GM23338 (cell line): Measurements from ENCODE around the gene DNAJC5G. TPM values are rescaled to one million over a fixed set of nuclear protein-coding genes. Genes with fewer than 3 reads are reported as not detected.

Source experiments
- ATAC-seq: fragments of 200-7000 bp; cut with Tn5 transposase; 3 replicates; pipeline ENCODE4 v1.9.1; 2020
- DNase-seq: peaks from one replicate; pipeline ENCODE4 v3.0.0-alpha.2; 2015; ENCODE audit warnings: low spot score
- H2AFZ ChIP-seq: fragments of 200-600 bp; sonication (generic); 2 replicates; pipeline ENCODE4 v1.8.0; 2016; ENCODE audit warnings: antibody characterized with exemption, mild to moderate bottlenecking, moderate library complexity
- H3F3A ChIP-seq: fragments of 200-600 bp; sonication (generic); replicated peaks from 2 replicates; pipeline ENCODE4 v1.8.0; 2017; ENCODE audit warnings: antibody characterized with exemption, mixed run types, low read depth
- H3K27ac ChIP-seq: fragments of 200-600 bp; sonication (generic); 2 replicates; pipeline ENCODE4 v1.6.1; 2016; ENCODE audit warnings: low read depth
- H3K27me3 ChIP-seq: fragments of 200-600 bp; sonication (generic); 2 replicates; pipeline ENCODE4 v1.8.0; 2016; ENCODE audit warnings: mild to moderate bottlenecking, mixed run types, moderate library complexity; ENCODE audit not compliant: insufficient read depth
- H3K36me3 ChIP-seq: fragments of 200-600 bp; sonication (generic); 2 replicates; pipeline ENCODE4 v1.8.0; 2016; ENCODE audit warnings: mild to moderate bottlenecking; ENCODE audit not compliant: insufficient read depth
- H3K4me1 ChIP-seq: fragments of 200-600 bp; sonication (generic); 2 replicates; pipeline ENCODE4 v1.8.0; 2016; ENCODE audit warnings: mild to moderate bottlenecking, moderate library complexity; ENCODE audit not compliant: insufficient read depth
- H3K4me2 ChIP-seq: fragments of 200-600 bp; sonication (generic); 2 replicates; pipeline ENCODE4 v1.7.1; 2017; ENCODE audit warnings: mixed run types
- H3K4me3 ChIP-seq: fragments of 200-600 bp; sonication (generic); 2 replicates; pipeline ENCODE4 v1.6.1; 2016; ENCODE audit warnings: mixed run types
- H3K79me2 ChIP-seq: fragments of 200-600 bp; sonication (generic); replicated peaks from 2 replicates; pipeline ENCODE4 v1.8.0; 2017; ENCODE audit warnings: mild to moderate bottlenecking; ENCODE audit not compliant: insufficient read depth
- H3K9me2 ChIP-seq: fragments of 200-600 bp; sonication (generic); 2 replicates; pipeline ENCODE4 v1.8.0; 2017; ENCODE audit not compliant: insufficient read depth
- H4K20me1 ChIP-seq: fragments of 200-600 bp; sonication (generic); replicated peaks from 2 replicates; pipeline ENCODE4 v1.8.0; 2017; ENCODE audit warnings: mild to moderate bottlenecking; ENCODE audit not compliant: insufficient read depth
- H3K27ac Mint-ChIP-seq: 2 replicates; pipeline ENCODE4 v1.8.0; 2020; ENCODE audit warnings: inconsistent platforms, mild to moderate bottlenecking, moderate library complexity, mixed read lengths
- H3K27me3 Mint-ChIP-seq: 3 replicates; pipeline ENCODE4 v1.8.0; 2022; ENCODE audit warnings: low read depth, mild to moderate bottlenecking, moderate library complexity, mixed read lengths, inconsistent platforms; ENCODE audit not compliant: insufficient read depth, poor library complexity
- H3K36me3 Mint-ChIP-seq: 3 replicates; pipeline ENCODE4 v1.8.0; 2021; ENCODE audit warnings: low read depth, mild to moderate bottlenecking, inconsistent platforms, moderate library complexity, mixed read lengths
- H3K4me1 Mint-ChIP-seq: 3 replicates; pipeline ENCODE4 v1.8.0; 2020; ENCODE audit warnings: mild to moderate bottlenecking, inconsistent platforms, mixed read lengths
- H3K4me3 Mint-ChIP-seq: 3 replicates; pipeline ENCODE4 v1.8.0; 2021; ENCODE audit warnings: moderate library complexity, mild to moderate bottlenecking, inconsistent platforms, mixed read lengths
- H3K9me3 Mint-ChIP-seq: 3 replicates; pipeline ENCODE4 v1.8.0; 2020; ENCODE audit warnings: moderate library complexity, mild to moderate bottlenecking, inconsistent platforms, mixed read lengths
- NANOG ChIP-seq: IDR thresholded peaks from 2 replicates; pipeline ENCODE4 v1.6.1; 2016; ENCODE audit warnings: antibody characterized with exemption, borderline replicate concordance
- STAT1 ChIP-seq: IDR thresholded peaks from one replicate; pipeline ENCODE4 v1.6.1; 2016; ENCODE audit warnings: antibody characterized with exemption; ENCODE audit not compliant: unreplicated experiment
- ZNF331 ChIP-seq: fragments of 250-450 bp; sonication (Bioruptor Pico); IDR thresholded peaks from 2 replicates; pipeline ENCODE4 v1.5.0; 2020; ENCODE audit warnings: low read depth, mild to moderate bottlenecking, moderate library complexity
- ZNF462 ChIP-seq: fragments of 250-450 bp; sonication (Bioruptor Pico); IDR thresholded peaks from 2 replicates; pipeline ENCODE4 v1.5.0; 2020; ENCODE audit warnings: mild to moderate bottlenecking, moderate library complexity
- long read RNA-seq: library from polyadenylated mRNA; unstranded; transcript quantifications from one replicate; pipeline ENCODE4 v2.0.0, GENCODE V29; 2020; ENCODE audit not compliant: unreplicated experiment
- polyA plus RNA-seq: library from polyadenylated mRNA; unstranded; fragments of >200 nt; fragmentation: Nextera tagmentation; extraction: Ambion mirVana; gene quantifications from 2 replicates; pipeline ENCODE4 v1.2.1, GENCODE V29; 2016
- total RNA-seq: library from RNA; depleted of rRNA; stranded (reverse); fragments of >200 nt; shearing (Covaris generic); gene quantifications from 2 replicates; pipeline ENCODE4 v1.2.3, GENCODE V29; 2014; rRNA removed

Gene DNAJC5G
- total RNA-seq (0.39 and 0.59 TPM in 2 replicates), polyA plus RNA-seq (not detected in 2 replicates)
- long read RNA-seq, partial matches to known transcripts, result 0 of 1 reads
- long read RNA-seq, other reads (novel, unspliced or antisense), result 1 of 1 reads

- Histone ChIP-seq H2AFZ (peak within 1 kb of the TSS; percentile 66; the same call in 1 of the 2 replicates), H3K36me3 (no peaks in the 10 kb centered on the region), H3K27me3 (no peaks in the 10 kb centered on the region), H3K4me1 (no peaks in the 10 kb centered on the region), H3K4me2 (no peak within 1 kb of the TSS), H4K20me1 (no peaks in the 10 kb centered on the region), H3K79me2 (no peaks in the 10 kb centered on the region), H3F3A (no peaks in the 10 kb centered on the region), H3K9me2 (no peaks in the 10 kb centered on the region), H3K27ac (no peak within 1 kb of the TSS), H3K4me3 (no peak within 1 kb of the TSS)
- no peak within 1 kb of the TSS; the same call in 2 of the 3 replicates for H3K4me3 Mint-ChIP-seq
- H3K9me3 Mint-ChIP-seq, result no peaks in the 10 kb centered on the region
- peaks cover 9% of the 10 kb centered on the region for H3K4me1 Mint-ChIP-seq
- DNase-seq (no peak), ATAC-seq (peak; percentile 62)
- H3K27me3 Mint-ChIP-seq, result peaks cover 4% of the 10 kb centered on the region
- no peaks in the 10 kb centered on the region; the same call in 2 of the 3 replicates for H3K36me3 Mint-ChIP-seq
- TF ChIP-seq ZNF462 (no peak), STAT1 (no peak), NANOG (no peak), ZNF331 (CRISPR knock-in tag) (no peak)
- no peak within 1 kb of the TSS for H3K27ac Mint-ChIP-seq
Measured at GRCh38 chr2:27275211-27276150, at the start of gene DNAJC5G. DNAJC5G (plus strand) TSS chr2:27275433; CDS start chr2:27276729, 1,296 bp downstream.
